BLaER1 (cell line): ENCODE measurements around the gene LY86.

Experiments used
- H3K27ac ChIP-seq: shearing (Covaris generic); formaldehyde crosslinking; 2 replicates; pipeline ENCODE4 v1.8.1; 2022
- H3K27me3 ChIP-seq: shearing (Covaris generic); formaldehyde crosslinking; 2 replicates; pipeline ENCODE4 v1.8.1; 2022
- H3K36me3 ChIP-seq: shearing (Covaris generic); formaldehyde crosslinking; 2 replicates; pipeline ENCODE4 v1.8.1; 2022
- H3K4me1 ChIP-seq: shearing (Covaris generic); formaldehyde crosslinking; 2 replicates; pipeline ENCODE4 v1.8.1; 2022
- H3K4me2 ChIP-seq: shearing (Covaris generic); formaldehyde crosslinking; 2 replicates; pipeline ENCODE4 v1.8.1; 2022
- H3K4me3 ChIP-seq: shearing (Covaris generic); formaldehyde crosslinking; 2 replicates; pipeline ENCODE4 v1.8.1; 2022
- H3K9ac ChIP-seq: shearing (Covaris generic); formaldehyde crosslinking; 2 replicates; pipeline ENCODE4 v1.8.1; 2022
- H3K9me3 ChIP-seq: shearing (Covaris generic); formaldehyde crosslinking; 2 replicates; pipeline ENCODE4 v1.8.1; 2022
- H4K20me1 ChIP-seq: shearing (Covaris generic); formaldehyde crosslinking; 2 replicates; pipeline ENCODE4 v1.8.1; 2022
- Cebpa-rat ChIP-seq: shearing (Covaris generic); IDR thresholded peaks from 2 replicates; pipeline ENCODE4 v1.8.1; 2022

The LY86 gene

GRCh38 chr6:6631534-6632276 is 43.2 kb downstream of the LY86 start:
- Histone ChIP-seq H3K9ac (no peak overlapping the region), H3K4me1 (peaks cover 6% of the 10 kb centered on the region), H3K27ac (no peak overlapping the region), H3K4me2 (no peak overlapping the region), H4K20me1 (no peaks in the 10 kb centered on the region), H3K27me3 (no peaks in the 10 kb centered on the region), H3K4me3 (no peak overlapping the region), H3K36me3 (no peaks in the 10 kb centered on the region), H3K9me3 (no peaks in the 10 kb centered on the region)
- TF ChIP-seq Cebpa-rat = no peak

GRCh38 chr6:6633898-6634734 is 45.6 kb downstream of the LY86 start:
- no peaks in the 10 kb centered on the region for H3K27me3 ChIP-seq
- TF ChIP-seq Cebpa-rat = no peak
- no peak overlapping the region for H3K4me3 ChIP-seq
- H4K20me1 ChIP-seq = no peaks in the 10 kb centered on the region
- no peaks in the 10 kb centered on the region for H3K36me3 ChIP-seq
- no peak overlapping the region for H3K4me2 ChIP-seq
- peaks cover 15% of the 10 kb centered on the region for H3K4me1 ChIP-seq
- H3K27ac ChIP-seq = no peak overlapping the region
- H3K9me3 ChIP-seq = no peaks in the 10 kb centered on the region
- H3K9ac ChIP-seq = no peak overlapping the region

- Histone ChIP-seq H3K9ac (no peak overlapping the region), H3K4me2 (no peak overlapping the region), H3K9me3 (no peaks in the 10 kb centered on the region), H3K4me3 (no peak overlapping the region), H3K36me3 (no peaks in the 10 kb centered on the region), H3K27me3 (no peaks in the 10 kb centered on the region), H4K20me1 (no peaks in the 10 kb centered on the region), H3K27ac (no peak overlapping the region), H3K4me1 (peaks cover 15% of the 10 kb centered on the region)
- TF ChIP-seq Cebpa-rat = no peak
These were observed 46.2 kb downstream of the LY86 start for GRCh38 chr6:6634735-6635075.

DNA sequence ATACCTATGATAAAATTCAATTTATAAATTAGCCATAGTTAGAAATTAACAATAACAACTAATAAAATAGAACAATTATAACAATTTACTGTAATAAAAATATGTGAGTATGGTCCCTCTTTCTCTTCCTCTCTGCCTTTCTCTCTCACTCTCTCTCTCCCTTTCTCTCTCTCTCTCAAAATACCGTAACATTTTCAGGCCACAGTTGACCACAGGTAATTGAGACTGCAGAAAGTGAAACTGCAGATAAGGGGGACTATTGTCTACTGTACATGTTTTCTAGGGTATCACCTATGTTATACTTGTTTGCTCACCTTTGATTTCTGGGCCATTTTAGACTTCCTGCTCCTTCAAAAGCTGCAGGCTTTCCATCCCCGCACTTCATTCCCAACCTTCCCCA is 46.8 kb downstream of the LY86 start:
- Histone ChIP-seq H3K4me2 (no peak overlapping the region), H3K9ac (no peak overlapping the region), H3K4me3 (no peak overlapping the region), H3K27me3 (no peaks in the 10 kb centered on the region), H3K4me1 (peaks cover 15% of the 10 kb centered on the region), H4K20me1 (no peaks in the 10 kb centered on the region), H3K36me3 (no peaks in the 10 kb centered on the region), H3K27ac (no peak overlapping the region), H3K9me3 (no peaks in the 10 kb centered on the region)
- no peak for TF ChIP-seq Cebpa-rat

GRCh38 chr6:6635869-6636268 is 47.3 kb downstream of the LY86 start:
- H3K27ac ChIP-seq = no peak overlapping the region
- no peaks in the 10 kb centered on the region for H3K27me3 ChIP-seq
- H3K9me3 ChIP-seq = no peaks in the 10 kb centered on the region
- no peak overlapping the region for H3K4me3 ChIP-seq
- H3K36me3 ChIP-seq = no peaks in the 10 kb centered on the region
- no peak overlapping the region for H3K9ac ChIP-seq
- no peak for TF ChIP-seq Cebpa-rat
- H3K4me2 ChIP-seq = 0 out of 2 replicates have a peak overlapping the region, but pooled peaks have one; percentile 46
- peaks cover 15% of the 10 kb centered on the region for H3K4me1 ChIP-seq
- H4K20me1 ChIP-seq = no peaks in the 10 kb centered on the region

- TF ChIP-seq Cebpa-rat = no peak
- Histone ChIP-seq H3K27ac (no peak overlapping the region), H3K9me3 (no peaks in the 10 kb centered on the region), H4K20me1 (no peaks in the 10 kb centered on the region), H3K4me3 (no peak overlapping the region), H3K4me2 (no peak overlapping the region), H3K4me1 (peaks cover 26% of the 10 kb centered on the region), H3K36me3 (no peaks in the 10 kb centered on the region), H3K27me3 (no peaks in the 10 kb centered on the region), H3K9ac (no peak overlapping the region)
These were observed 51.1 kb downstream of the LY86 start for GRCh38 chr6:6639572-6639971.

DNA sequence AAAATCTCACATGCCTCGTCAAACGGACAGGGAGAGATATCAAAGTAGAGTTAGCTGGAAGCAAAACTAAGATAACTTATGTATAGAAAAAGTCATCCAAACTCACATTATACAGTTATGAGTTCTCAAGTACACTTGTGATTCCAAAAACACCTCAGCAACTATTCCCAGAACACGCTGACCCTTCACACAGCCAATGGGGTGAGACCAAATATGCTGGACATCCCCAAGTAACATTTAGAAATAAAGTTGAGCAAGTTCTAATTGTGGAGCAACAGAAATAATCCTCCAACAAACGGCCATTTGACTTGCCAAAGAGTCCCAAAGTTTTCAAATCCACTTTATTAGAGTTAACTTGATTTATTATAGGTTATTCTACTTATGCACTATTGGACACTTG is 52.4 kb downstream of the LY86 start:
- no peak for TF ChIP-seq Cebpa-rat
- Histone ChIP-seq H3K27ac (no peak overlapping the region), H3K4me1 (peaks cover 27% of the 10 kb centered on the region), H3K36me3 (no peaks in the 10 kb centered on the region), H3K4me2 (no peak overlapping the region), H4K20me1 (no peaks in the 10 kb centered on the region), H3K4me3 (no peak overlapping the region), H3K27me3 (no peaks in the 10 kb centered on the region), H3K9me3 (no peaks in the 10 kb centered on the region), H3K9ac (no peak overlapping the region)

- Histone ChIP-seq H3K9me3 (no peaks in the 10 kb centered on the region), H3K4me1 (peaks cover 11% of the 10 kb centered on the region; the same call in 1 of the 2 replicates), H3K4me3 (no peak overlapping the region), H4K20me1 (no peaks in the 10 kb centered on the region), H3K27ac (no peak overlapping the region), H3K27me3 (no peaks in the 10 kb centered on the region), H3K36me3 (no peaks in the 10 kb centered on the region), H3K9ac (no peak overlapping the region), H3K4me2 (no peak overlapping the region)
- no peak for TF ChIP-seq Cebpa-rat
These were observed 54.9 kb downstream of the LY86 start for GRCh38 chr6:6643398-6643797.

DNA sequence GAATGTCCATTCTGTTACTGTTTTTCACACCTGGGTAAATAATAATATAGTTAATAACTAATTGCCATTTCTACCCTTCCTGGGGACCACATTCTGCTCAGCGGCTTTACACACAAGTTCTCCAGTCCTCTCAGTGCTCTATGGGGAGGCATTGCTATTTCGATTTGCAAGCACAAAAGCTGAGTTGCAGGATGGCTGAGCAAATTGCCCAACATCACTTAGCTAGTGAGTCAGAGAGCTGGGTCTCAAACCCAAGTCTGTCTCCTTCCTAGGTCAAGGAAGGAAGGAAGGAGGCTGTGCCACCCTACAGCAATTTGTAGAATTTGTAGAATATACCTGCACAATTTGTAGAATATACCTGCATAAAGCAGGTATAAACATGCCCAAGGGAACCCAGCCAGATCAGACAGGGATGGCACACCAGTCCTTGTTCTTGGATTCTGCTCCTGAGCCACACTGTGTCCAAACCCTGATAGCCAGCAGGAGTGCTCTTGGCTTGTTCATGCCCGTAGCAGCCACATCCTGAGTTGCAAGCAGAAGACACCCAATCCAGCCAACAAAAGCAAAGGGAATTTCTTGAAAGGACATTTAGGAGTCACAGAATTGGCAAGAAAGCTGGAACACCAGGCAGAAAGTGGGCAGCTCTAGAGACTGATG is 56.9 kb downstream of the LY86 start:
- H3K4me2 ChIP-seq = no peak overlapping the region
- no peak for TF ChIP-seq Cebpa-rat
- H3K4me1 ChIP-seq = peaks cover 11% of the 10 kb centered on the region; the same call in 1 of the 2 replicates
- H3K27ac ChIP-seq = no peak overlapping the region
- no peaks in the 10 kb centered on the region for H4K20me1 ChIP-seq
- H3K9ac ChIP-seq = no peak overlapping the region
- H3K4me3 ChIP-seq = no peak overlapping the region
- no peaks in the 10 kb centered on the region for H3K36me3 ChIP-seq
- H3K9me3 ChIP-seq = no peaks in the 10 kb centered on the region
- no peaks in the 10 kb centered on the region for H3K27me3 ChIP-seq

- Histone ChIP-seq H3K9me3 (no peaks in the 10 kb centered on the region), H3K9ac (no peak overlapping the region), H3K4me2 (no peak overlapping the region), H3K27me3 (no peaks in the 10 kb centered on the region), H3K27ac (no peak overlapping the region), H3K4me3 (no peak overlapping the region), H3K36me3 (no peaks in the 10 kb centered on the region), H4K20me1 (no peaks in the 10 kb centered on the region), H3K4me1 (peaks cover 11% of the 10 kb centered on the region; the same call in 1 of the 2 replicates)
- no peak for TF ChIP-seq Cebpa-rat
These were observed 57.9 kb downstream of the LY86 start for GRCh38 chr6:6646384-6646783.
